Natural killer cell (primary cell): Measurements from ENCODE around the gene PCBD1. TPM values are rescaled to one million over a fixed set of nuclear protein-coding genes. Genes with fewer than 3 reads are reported as not detected.
A peak's percentile ranks its signal among the peaks of the same experiment; 100 is the strongest.

Experiments used
- ATAC-seq, 3 donors: fragments of 150-1000 bp in 2 of 3; fragments of 200-7000 bp in 1 of 3; cut with Tn5 transposase; 1 replicate in 1 of 3; 2 replicates in 2 of 3; pipeline ENCODE4 v1.10.0; 2021; ENCODE audit warnings: mild to moderate bottlenecking in 2 of 3, moderate library complexity in 2 of 3
- DNase-seq, 2 donors: peaks; one replicate each; pipeline versions ENCODE4 v3.0.0 to v3.0.0-alpha.2; 2013 to 2021; ENCODE audit warnings: mixed read lengths in 1 of 2
- H3K27ac ChIP-seq: one replicate; pipeline ENCODE4 v1.5.1; 2013; ENCODE audit warnings: mild to moderate bottlenecking, low read length
- H3K27me3 ChIP-seq: one replicate; pipeline ENCODE4 v1.6.1; 2013; ENCODE audit warnings: low read length; ENCODE audit not compliant: control insufficient read depth, insufficient read depth
- H3K36me3 ChIP-seq: one replicate; pipeline ENCODE4 v1.6.1; 2013; ENCODE audit warnings: low read length; ENCODE audit not compliant: control insufficient read depth, insufficient read depth
- H3K4me1 ChIP-seq: one replicate; pipeline ENCODE4 v1.6.1; 2013; ENCODE audit warnings: low read length; ENCODE audit not compliant: control insufficient read depth, insufficient read depth
- H3K4me3 ChIP-seq: one replicate; pipeline ENCODE4 v1.5.1; 2013; ENCODE audit warnings: low read length
- H3K9me3 ChIP-seq: one replicate; pipeline ENCODE4 v1.6.1; 2013; ENCODE audit warnings: low read length; ENCODE audit not compliant: control insufficient read depth, insufficient read depth
- H3K27ac Mint-ChIP-seq, 2 donors: one replicate each; pipeline ENCODE4 v1.8.0; 2022; ENCODE audit warnings: mild to moderate bottlenecking in 2 of 2, mixed read lengths in 2 of 2, moderate library complexity in 1 of 2
- H3K27me3 Mint-ChIP-seq, 2 donors: one replicate each; pipeline ENCODE4 v1.8.0; 2022; ENCODE audit warnings: low read depth in 2 of 2, mixed read lengths in 2 of 2
- H3K36me3 Mint-ChIP-seq: one replicate; pipeline ENCODE4 v1.8.0; 2022; ENCODE audit warnings: mixed read lengths
- H3K4me1 Mint-ChIP-seq, 2 donors: one replicate each; pipeline ENCODE4 v1.8.0; 2022; ENCODE audit warnings: mixed read lengths in 2 of 2
- H3K4me3 Mint-ChIP-seq: one replicate; pipeline ENCODE4 v1.8.0; 2022; ENCODE audit warnings: mild to moderate bottlenecking, moderate library complexity, mixed read lengths
- H3K9me3 Mint-ChIP-seq, 2 donors: one replicate each; pipeline ENCODE4 v1.8.0; 2022; ENCODE audit warnings: mixed read lengths in 2 of 2
- CTCF ChIP-seq: fragments of 200-600 bp; IDR thresholded peaks from one replicate; pipeline ENCODE4 v1.8.0; 2022; ENCODE audit warnings: antibody characterized with exemption
- whole genome bisulfite sequencing: methylation state at CpG from one replicate; pipeline ENCODE4 v1.1.7; 2013; ENCODE audit warnings: missing lambda C conversion rate; ENCODE audit not compliant: insufficient coverage; 5-methylcytosine and 5-hydroxymethylcytosine counted together
- intact Hi-C: fragments of 100-400 bp; cut with micrococcal nuclease; formaldehyde crosslinking; loops from one replicate; pipeline ENCODE4 v1.14.2; 2022
- total RNA-seq, 4 donors: library from RNA; stranded (reverse); fragments of 120-200 nt in 1 of 4; gene quantifications; one replicate each; pipeline versions ENCODE4 v1.2.3 to v1.2.4, GENCODE V29; 2013 to 2022

Gene PCBD1
- total RNA-seq, 3 donors from 2014 or later (not counting 1 experiment from before 2014, with no cell fraction given): 7.2 to 15.3 (median 10.4) TPM

DNA sequence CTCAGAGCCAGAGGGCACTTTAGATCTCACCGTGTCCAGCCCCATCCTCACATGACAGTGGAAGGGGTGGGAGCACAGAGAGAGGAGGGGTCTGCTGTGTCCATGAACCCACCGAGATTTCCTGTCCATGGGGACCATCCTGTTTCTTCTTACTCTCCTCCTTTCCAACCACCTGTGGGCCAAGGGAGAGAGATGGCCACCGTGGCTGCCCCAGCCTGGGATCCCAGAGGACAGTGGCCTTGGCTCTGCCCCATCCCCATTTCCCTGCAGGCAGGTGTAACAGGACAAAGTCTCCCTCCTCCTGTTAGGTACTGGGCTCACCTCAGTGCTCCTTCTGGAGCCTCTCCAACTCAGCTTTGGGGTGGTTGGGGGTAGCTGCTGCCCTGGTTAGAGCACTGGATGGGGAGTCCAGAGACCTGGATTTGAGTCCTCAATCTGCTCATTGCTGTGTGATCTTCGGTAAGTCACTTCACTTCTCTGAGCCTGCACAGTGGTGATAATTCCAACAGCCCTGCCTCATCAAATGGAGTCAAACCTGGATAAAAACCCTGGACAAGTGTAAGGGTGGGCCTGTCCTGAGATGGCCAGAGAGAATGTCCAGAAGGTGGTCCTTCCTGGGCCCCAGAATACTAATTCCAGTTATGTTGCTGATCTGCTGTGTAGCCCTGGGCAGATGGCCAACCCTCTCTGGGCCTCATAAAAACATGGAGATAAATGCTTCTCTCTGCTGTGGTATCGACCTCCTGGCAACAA is 17.8 kb upstream of the PCBD1 start:
- no peak for TF ChIP-seq CTCF
- ATAC-seq (no peak), DNase-seq (no peak)
- Histone ChIP-seq H3K27ac (no peak overlapping the region), H3K4me1 (no peaks in the 10 kb centered on the region), H3K36me3 (no peaks in the 10 kb centered on the region), H3K9me3 (no peaks in the 10 kb centered on the region), H3K27me3 (no peaks in the 10 kb centered on the region), H3K4me3 (no peak overlapping the region)
- WGBS: 78% methylated on average over 5 of the region's 5 CpGs
- Mint-ChIP-seq H3K27ac (no peak overlapping the region), H3K27me3 (peaks cover 0 to 11% of the 10 kb centered on the region in 2 donors), H3K4me3 (no peak overlapping the region), H3K9me3 (no peaks in the 10 kb centered on the region), H3K4me1 (peaks cover 0 to 4% of the 10 kb centered on the region in 2 donors), H3K36me3 (no peaks in the 10 kb centered on the region)
- intact Hi-C loops: no loop called here

GRCh38 chr10:70905071-70906021 is 17.0 kb upstream of the PCBD1 start:
- DNase-seq: no peak
- WGBS: 84% methylated on average over 27 of the region's 27 CpGs

GRCh38 chr10:70903262-70903921 is 15.0 kb upstream of the PCBD1 start:
- ATAC-seq (peak in 2 of 3 donors; percentile 21 to 50), DNase-seq (peak in 1 of 2 donors; percentile 51)
- H3K4me1 ChIP-seq: no peaks in the 10 kb centered on the region
- no peaks in the 10 kb centered on the region for H3K9me3 ChIP-seq
- TF ChIP-seq CTCF: peak; percentile 67
- H3K36me3 Mint-ChIP-seq: no peaks in the 10 kb centered on the region
- H3K9me3 Mint-ChIP-seq: no peaks in the 10 kb centered on the region
- no peak overlapping the region for H3K4me3 Mint-ChIP-seq
- no peak overlapping the region for H3K4me3 ChIP-seq
- no peak overlapping the region for H3K27ac ChIP-seq
- H3K27me3 Mint-ChIP-seq: peaks cover 0 to 4% of the 10 kb centered on the region in 2 donors
- intact Hi-C loops: no loop called here
- H3K27ac Mint-ChIP-seq: no peak overlapping the region
- no peaks in the 10 kb centered on the region for H3K27me3 ChIP-seq
- WGBS: 67% methylated on average over 14 of the region's 14 CpGs
- no peaks in the 10 kb centered on the region for H3K36me3 ChIP-seq
- H3K4me1 Mint-ChIP-seq: peaks cover 0 to 4% of the 10 kb centered on the region in 2 donors

More at GRCh38 chr10:70905071-70906021, 17.0 kb upstream of the PCBD1 start:
- TF ChIP-seq CTCF: no peak
- Histone ChIP-seq H3K27ac (no peak overlapping the region), H3K27me3 (no peaks in the 10 kb centered on the region), H3K36me3 (no peaks in the 10 kb centered on the region), H3K9me3 (no peaks in the 10 kb centered on the region), H3K4me3 (no peak overlapping the region), H3K4me1 (no peaks in the 10 kb centered on the region)
- no peaks in the 10 kb centered on the region for H3K9me3 Mint-ChIP-seq
- intact Hi-C loops: no loop called here
- peaks cover 0 to 4% of the 10 kb centered on the region in 2 donors for H3K4me1 Mint-ChIP-seq
- no peak for ATAC-seq
- H3K27ac Mint-ChIP-seq: no peak overlapping the region
- H3K4me3 Mint-ChIP-seq: no peak overlapping the region
- peaks cover 0 to 11% of the 10 kb centered on the region in 2 donors for H3K27me3 Mint-ChIP-seq
- no peaks in the 10 kb centered on the region for H3K36me3 Mint-ChIP-seq
